ENCODE results near the gene MAML3. TPM values are rescaled to one million over a fixed set of nuclear protein-coding genes. Genes with fewer than 3 reads are reported as not detected.
A peak's percentile ranks its signal among the peaks of the same experiment; 100 is the strongest.

Gene MAML3
- total RNA-seq = 4.4 TPM

GRCh38 chr4:140153718-140154571 lies at the start of gene MAML3:
Gene MAML3, minus strand, starts transcription at chr4:140154184. Its CDS starts 857 bp downstream, at chr4:140153327.
- Histone ChIP-seq H3K4me1 (ENCODE audit: insufficient read depth, low read length) (peaks cover 45% of the 10 kb centered on the region), H3K27me3 (ENCODE audit: insufficient read depth, low read length) (no peaks in the 10 kb centered on the region), H3K4me3 (ENCODE audit: low read length) (peak within 1 kb of the TSS; percentile 73)

GRCh38 chr4:140198942-140199341 lies 45.0 kb upstream of the MAML3 start:
- no peaks in the 10 kb centered on the region for H3K27me3 ChIP-seq (ENCODE audit: insufficient read depth, low read length)
- peaks cover 7% of the 10 kb centered on the region for H3K9me3 ChIP-seq (ENCODE audit: low read depth, low read length)
- no peak overlapping the region for H3K4me3 ChIP-seq (ENCODE audit: low read length)
- no peaks in the 10 kb centered on the region for H3K4me1 ChIP-seq (ENCODE audit: insufficient read depth, low read length)

More at GRCh38 chr4:140153718-140154571, at the start of gene MAML3:
- H3K9me3 ChIP-seq (ENCODE audit: low read depth, low read length) = no peaks in the 10 kb centered on the region

- no peaks in the 10 kb centered on the region for H3K4me1 ChIP-seq (ENCODE audit: insufficient read depth, low read length)
- H3K4me3 ChIP-seq (ENCODE audit: low read length) = no peak overlapping the region
- H3K27me3 ChIP-seq (ENCODE audit: insufficient read depth, low read length) = no peaks in the 10 kb centered on the region
- peaks cover 7% of the 10 kb centered on the region for H3K9me3 ChIP-seq (ENCODE audit: low read depth, low read length)
Measured at GRCh38 chr4:140195806-140196205, 41.8 kb upstream of the MAML3 start.

GRCh38 chr4:140189805-140190204 lies 35.8 kb upstream of the MAML3 start:
- H3K27me3 ChIP-seq (ENCODE audit: insufficient read depth, low read length) = no peaks in the 10 kb centered on the region
- no peak overlapping the region for H3K4me3 ChIP-seq (ENCODE audit: low read length)
- H3K4me1 ChIP-seq (ENCODE audit: insufficient read depth, low read length) = no peaks in the 10 kb centered on the region
- H3K9me3 ChIP-seq (ENCODE audit: low read depth, low read length) = no peaks in the 10 kb centered on the region

- no peaks in the 10 kb centered on the region for H3K27me3 ChIP-seq (ENCODE audit: insufficient read depth, low read length)
- no peaks in the 10 kb centered on the region for H3K4me1 ChIP-seq (ENCODE audit: insufficient read depth, low read length)
- no peak overlapping the region for H3K4me3 ChIP-seq (ENCODE audit: low read length)
- no peaks in the 10 kb centered on the region for H3K9me3 ChIP-seq (ENCODE audit: low read depth, low read length)
Measured at GRCh38 chr4:140188975-140189374, 35.0 kb upstream of the MAML3 start.

GRCh38 chr4:140187316-140187695 lies 33.3 kb upstream of the MAML3 start:
- no peaks in the 10 kb centered on the region for H3K9me3 ChIP-seq (ENCODE audit: low read depth, low read length)
- H3K4me1 ChIP-seq (ENCODE audit: insufficient read depth, low read length) = no peaks in the 10 kb centered on the region
- H3K27me3 ChIP-seq (ENCODE audit: insufficient read depth, low read length) = no peaks in the 10 kb centered on the region
- H3K4me3 ChIP-seq (ENCODE audit: low read length) = no peak overlapping the region

- H3K27me3 ChIP-seq (ENCODE audit: insufficient read depth, low read length) = no peaks in the 10 kb centered on the region
- no peak overlapping the region for H3K4me3 ChIP-seq (ENCODE audit: low read length)
- H3K4me1 ChIP-seq (ENCODE audit: insufficient read depth, low read length) = no peaks in the 10 kb centered on the region
- no peaks in the 10 kb centered on the region for H3K9me3 ChIP-seq (ENCODE audit: low read depth, low read length)
Measured at GRCh38 chr4:140186651-140187315, 32.8 kb upstream of the MAML3 start.

GRCh38 chr4:140186082-140186438 lies 32.1 kb upstream of the MAML3 start:
- H3K4me1 ChIP-seq (ENCODE audit: insufficient read depth, low read length) = no peaks in the 10 kb centered on the region
- no peaks in the 10 kb centered on the region for H3K9me3 ChIP-seq (ENCODE audit: low read depth, low read length)
- H3K27me3 ChIP-seq (ENCODE audit: insufficient read depth, low read length) = no peaks in the 10 kb centered on the region
- no peak overlapping the region for H3K4me3 ChIP-seq (ENCODE audit: low read length)

- no peak overlapping the region for H3K4me3 ChIP-seq (ENCODE audit: low read length)
- no peaks in the 10 kb centered on the region for H3K27me3 ChIP-seq (ENCODE audit: insufficient read depth, low read length)
- H3K4me1 ChIP-seq (ENCODE audit: insufficient read depth, low read length) = no peaks in the 10 kb centered on the region
- no peaks in the 10 kb centered on the region for H3K9me3 ChIP-seq (ENCODE audit: low read depth, low read length)
Measured at GRCh38 chr4:140185412-140186081, 31.6 kb upstream of the MAML3 start.

- no peaks in the 10 kb centered on the region for H3K4me1 ChIP-seq (ENCODE audit: insufficient read depth, low read length)
- H3K4me3 ChIP-seq (ENCODE audit: low read length) = no peak overlapping the region
- no peaks in the 10 kb centered on the region for H3K9me3 ChIP-seq (ENCODE audit: low read depth, low read length)
- no peaks in the 10 kb centered on the region for H3K27me3 ChIP-seq (ENCODE audit: insufficient read depth, low read length)
Measured at GRCh38 chr4:140183270-140183669, 29.3 kb upstream of the MAML3 start.

- no peaks in the 10 kb centered on the region for H3K9me3 ChIP-seq (ENCODE audit: low read depth, low read length)
- H3K27me3 ChIP-seq (ENCODE audit: insufficient read depth, low read length) = no peaks in the 10 kb centered on the region
- no peaks in the 10 kb centered on the region for H3K4me1 ChIP-seq (ENCODE audit: insufficient read depth, low read length)
- no peak overlapping the region for H3K4me3 ChIP-seq (ENCODE audit: low read length)
Measured at GRCh38 chr4:140180577-140180976, 26.6 kb upstream of the MAML3 start.

- Histone ChIP-seq H3K27me3 (ENCODE audit: insufficient read depth, low read length) (no peaks in the 10 kb centered on the region), H3K9me3 (ENCODE audit: low read depth, low read length) (no peaks in the 10 kb centered on the region), H3K4me3 (ENCODE audit: low read length) (no peak overlapping the region), H3K4me1 (ENCODE audit: insufficient read depth, low read length) (peaks cover 14% of the 10 kb centered on the region)
Measured at GRCh38 chr4:140176735-140177134, 22.8 kb upstream of the MAML3 start.

GRCh38 chr4:140174543-140174942 lies 20.6 kb upstream of the MAML3 start:
- Histone ChIP-seq H3K9me3 (ENCODE audit: low read depth, low read length) (no peaks in the 10 kb centered on the region), H3K4me3 (ENCODE audit: low read length) (no peak overlapping the region), H3K27me3 (ENCODE audit: insufficient read depth, low read length) (no peaks in the 10 kb centered on the region), H3K4me1 (ENCODE audit: insufficient read depth, low read length) (peaks cover 14% of the 10 kb centered on the region)

GRCh38 chr4:140172960-140173359 lies 19.0 kb upstream of the MAML3 start:
- Histone ChIP-seq H3K27me3 (ENCODE audit: insufficient read depth, low read length) (no peaks in the 10 kb centered on the region), H3K4me1 (ENCODE audit: insufficient read depth, low read length) (peaks cover 14% of the 10 kb centered on the region), H3K4me3 (ENCODE audit: low read length) (no peak overlapping the region), H3K9me3 (ENCODE audit: low read depth, low read length) (no peaks in the 10 kb centered on the region)

GRCh38 chr4:140170299-140170698 lies 16.3 kb upstream of the MAML3 start:
- H3K27me3 ChIP-seq (ENCODE audit: insufficient read depth, low read length) = no peaks in the 10 kb centered on the region
- no peaks in the 10 kb centered on the region for H3K9me3 ChIP-seq (ENCODE audit: low read depth, low read length)
- H3K4me1 ChIP-seq (ENCODE audit: insufficient read depth, low read length) = peaks cover 22% of the 10 kb centered on the region
- H3K4me3 ChIP-seq (ENCODE audit: low read length) = no peak overlapping the region

All from mononuclear cell (primary cell).